GM18861 (cell line): ENCODE measurements around the gene EEFSEC.

Experiments
- ATAC-seq: cut with Tn5 transposase; IDR thresholded peaks from one replicate; pipeline ENCODE4 v1.9.1; 2021; ENCODE audit not compliant: unreplicated experiment

Gene EEFSEC

GRCh38 chr3:128313071-128313725, 159.9 kb downstream of the EEFSEC start:
- no peak for ATAC-seq

GRCh38 chr3:128313935-128314334, 160.7 kb downstream of the EEFSEC start:
- no peak for ATAC-seq

GRCh38 chr3:128315313-128315712, 162.0 kb downstream of the EEFSEC start:
- ATAC-seq, result no peak

GRCh38 chr3:128316481-128316891, 163.2 kb downstream of the EEFSEC start:
- ATAC-seq, result no peak

GRCh38 chr3:128317101-128317697, 163.9 kb downstream of the EEFSEC start:
- ATAC-seq, result no peak

GRCh38 chr3:128317698-128318231, 164.5 kb downstream of the EEFSEC start:
- ATAC-seq, result no peak

GRCh38 chr3:128318275-128318941, 165.1 kb downstream of the EEFSEC start:
- ATAC-seq, result no peak

GRCh38 chr3:128319107-128319506, 165.8 kb downstream of the EEFSEC start:
- no peak for ATAC-seq

- ATAC-seq, result no peak
These were observed 166.5 kb downstream of the EEFSEC start for GRCh38 chr3:128319741-128320141.

GRCh38 chr3:128320551-128321340, 167.5 kb downstream of the EEFSEC start:
- no peak for ATAC-seq

- no peak for ATAC-seq
These were observed 168.1 kb downstream of the EEFSEC start for GRCh38 chr3:128321418-128321817.

- no peak for ATAC-seq
These were observed 169.0 kb downstream of the EEFSEC start for GRCh38 chr3:128322030-128323022.

- ATAC-seq, result no peak
These were observed 170.2 kb downstream of the EEFSEC start for GRCh38 chr3:128323206-128324081.

GRCh38 chr3:128324911-128325592, 171.8 kb downstream of the EEFSEC start:
- no peak for ATAC-seq

- ATAC-seq, result no peak
These were observed 173.0 kb downstream of the EEFSEC start for GRCh38 chr3:128326051-128326823.

GRCh38 chr3:128327606-128328031, 174.3 kb downstream of the EEFSEC start:
- ATAC-seq, result no peak

- ATAC-seq, result no peak
These were observed 175.5 kb downstream of the EEFSEC start for GRCh38 chr3:128328546-128329458.
